Measurements from ENCODE around the gene ODF2. TPM values are rescaled to one million over a fixed set of nuclear protein-coding genes. Genes with fewer than 3 reads are reported as not detected.
"Not testable (repeated sequence)": the region's sequence is repeated elsewhere in the genome, so short reads cannot be mapped to it uniquely, and the experiment has no call there.

ODF2 gene
- total RNA-seq, 1 donor from 2014 or later: 42.4 TPM

GRCh38 chr9:128416432-128417019 is 39.3 kb upstream of the ODF2 start:
- peak overlapping the region; percentile 97 for H3K27ac Mint-ChIP-seq
- TF ChIP-seq CTCF (IDR thresholded peaks at IDR 0.05; ENCODE audit: unreplicated experiment): no peak

GRCh38 chr9:128419061-128419925 is 36.5 kb upstream of the ODF2 start:
- Mint-ChIP-seq H3K27ac (peak overlapping the region; percentile 90), H3K4me3 (peak overlapping the region; percentile 72), H3K36me3 (peaks cover 5% of the 10 kb centered on the region), H3K4me1 (peaks cover 36% of the 10 kb centered on the region), H3K9me3 (no peaks in the 10 kb centered on the region), H3K27me3 (ENCODE audit: low read depth) (peaks cover 6% of the 10 kb centered on the region)
- no peak for TF ChIP-seq CTCF (IDR thresholded peaks at IDR 0.05; ENCODE audit: unreplicated experiment)
- peak; percentile 45 to 53 for DNase-seq (ENCODE audit: low spot score in 2 of 2, unreplicated experiment in 2 of 2)

More at GRCh38 chr9:128416432-128417019, 39.3 kb upstream of the ODF2 start:
- H3K4me1 Mint-ChIP-seq: peaks cover 36% of the 10 kb centered on the region
- H3K9me3 Mint-ChIP-seq: no peaks in the 10 kb centered on the region
- H3K27me3 Mint-ChIP-seq (ENCODE audit: low read depth): peaks cover 8% of the 10 kb centered on the region
- H3K4me3 Mint-ChIP-seq: peak overlapping the region; percentile 41
- H3K36me3 Mint-ChIP-seq: no peaks in the 10 kb centered on the region
- no peak for DNase-seq (ENCODE audit: low spot score in 2 of 2, unreplicated experiment in 2 of 2)

DNA sequence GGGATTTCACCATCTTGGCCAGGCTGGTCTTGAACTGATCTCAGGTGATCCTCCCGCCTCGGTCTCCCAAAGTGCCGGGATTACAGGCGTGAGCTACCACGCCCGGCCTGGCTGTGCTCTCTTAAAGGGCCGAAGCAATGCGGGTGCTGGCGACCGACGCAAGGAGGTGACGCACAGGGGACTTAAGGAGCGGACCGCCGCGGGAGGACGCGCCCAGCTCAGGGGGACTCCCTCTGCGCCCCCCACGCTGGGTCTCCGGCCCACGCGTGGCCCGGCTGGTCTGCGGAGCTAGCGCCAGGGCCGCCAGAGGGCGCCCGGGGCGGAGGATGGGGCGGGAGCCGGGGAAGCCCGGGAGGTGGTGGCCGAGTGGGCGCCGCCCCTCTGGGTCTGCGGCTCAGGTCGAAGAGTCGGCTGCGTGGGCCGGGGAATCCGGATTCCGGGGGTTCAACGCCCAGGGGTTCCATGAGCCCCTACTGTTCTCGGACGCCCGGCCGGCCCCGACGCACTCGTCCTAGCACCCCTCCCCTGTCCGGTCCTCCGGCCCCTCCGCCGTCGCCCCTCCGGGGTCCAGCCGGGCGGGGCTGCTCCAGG is 35.7 kb upstream of the ODF2 start:
- Mint-ChIP-seq H3K27ac (peak overlapping the region; percentile 90), H3K27me3 (ENCODE audit: low read depth) (peaks cover 2% of the 10 kb centered on the region), H3K4me1 (peaks cover 30% of the 10 kb centered on the region), H3K36me3 (peaks cover 8% of the 10 kb centered on the region), H3K9me3 (no peaks in the 10 kb centered on the region), H3K4me3 (peak overlapping the region; percentile 72)
- peak; percentile 70 to 79 for DNase-seq (ENCODE audit: low spot score in 2 of 2, unreplicated experiment in 2 of 2)
- no peak for TF ChIP-seq CTCF (IDR thresholded peaks at IDR 0.05; ENCODE audit: unreplicated experiment)

GRCh38 chr9:128420651-128421481 is 34.9 kb upstream of the ODF2 start, which contains the start of gene CERCAM:
TSS of gene CERCAM (plus strand) at chr9:128420857. CDS start at chr9:128420878, 21 bp downstream.
- no peak for TF ChIP-seq CTCF (IDR thresholded peaks at IDR 0.05; ENCODE audit: unreplicated experiment)
- Mint-ChIP-seq H3K36me3 (peaks cover 8% of the 10 kb centered on the region), H3K4me3 (peak within 1 kb of the TSS; percentile 80), H3K4me1 (peaks cover 25% of the 10 kb centered on the region), H3K9me3 (no peaks in the 10 kb centered on the region), H3K27me3 (ENCODE audit: low read depth) (no peaks in the 10 kb centered on the region), H3K27ac (peak within 1 kb of the TSS; percentile 90)
- peak; percentile 67 to 80 for DNase-seq (ENCODE audit: low spot score in 2 of 2, unreplicated experiment in 2 of 2)

DNA sequence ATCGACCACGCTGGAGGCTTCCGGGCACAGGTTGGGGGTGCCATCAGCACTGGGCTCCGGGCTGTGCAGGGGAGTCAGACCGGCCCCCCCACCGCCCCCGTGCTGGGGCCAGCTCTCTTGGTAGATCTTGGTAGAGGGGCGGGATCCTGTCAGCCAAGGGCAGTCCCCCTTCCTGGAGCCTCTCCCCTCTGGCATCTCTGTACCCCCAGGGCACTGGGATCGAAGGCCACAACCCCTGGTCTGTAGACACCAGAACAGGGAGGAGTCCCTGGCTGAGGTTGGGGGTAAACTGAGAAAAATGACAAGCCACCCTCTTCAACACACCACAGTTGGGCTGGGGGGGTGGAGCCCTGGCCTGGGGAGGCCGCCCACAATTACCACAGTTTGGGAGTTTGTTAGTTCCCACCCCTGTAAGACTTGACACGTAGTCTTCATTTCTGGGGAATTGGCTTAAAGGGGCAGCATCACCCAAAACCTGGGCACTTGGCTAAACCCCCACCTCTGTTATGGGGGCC is 34.3 kb upstream of the ODF2 start:
- Mint-ChIP-seq H3K27ac (no peak overlapping the region), H3K36me3 (peaks cover 10% of the 10 kb centered on the region), H3K9me3 (no peaks in the 10 kb centered on the region), H3K27me3 (ENCODE audit: low read depth) (no peaks in the 10 kb centered on the region), H3K4me3 (peak overlapping the region; percentile 80), H3K4me1 (peaks cover 18% of the 10 kb centered on the region)
- no peak for DNase-seq (ENCODE audit: low spot score in 2 of 2, unreplicated experiment in 2 of 2)
- no peak for TF ChIP-seq CTCF (IDR thresholded peaks at IDR 0.05; ENCODE audit: unreplicated experiment)

DNA sequence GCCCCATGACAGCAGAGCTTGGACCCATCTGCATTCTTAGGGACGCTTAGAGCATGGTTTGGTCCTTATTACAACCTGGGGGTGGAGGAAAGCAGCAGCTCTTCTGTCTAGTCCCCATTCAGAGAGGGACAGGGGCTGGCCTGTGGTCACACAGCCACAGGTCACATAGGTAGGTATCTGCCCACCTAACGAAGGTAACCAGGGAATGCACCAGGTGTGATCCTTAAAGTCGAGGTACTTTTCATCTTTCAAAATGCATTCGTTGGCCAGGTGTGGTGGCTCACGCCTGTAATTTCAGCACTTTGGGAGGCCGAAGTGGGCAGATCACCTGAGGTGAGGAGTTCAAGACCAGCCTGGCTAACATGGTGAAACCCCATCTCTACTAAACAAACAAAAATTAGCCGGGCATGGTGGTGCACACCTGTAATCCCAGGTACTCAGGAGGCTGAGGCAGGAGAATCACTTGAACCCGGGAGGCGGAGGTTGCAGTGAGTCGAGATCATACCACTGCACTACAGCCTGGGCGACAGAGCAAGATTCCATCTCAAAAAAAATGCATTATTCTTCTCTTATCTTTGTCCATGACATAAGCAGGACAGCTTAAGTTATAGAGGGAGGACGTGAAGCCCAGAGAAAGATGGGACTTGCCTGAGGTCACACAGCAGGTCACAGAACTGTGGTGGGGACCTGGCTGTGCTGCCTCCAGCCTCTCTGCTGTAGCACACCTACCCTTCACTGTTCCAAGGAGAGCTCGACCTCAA is 33.6 kb upstream of the ODF2 start:
- not testable (repeated sequence) for H3K27me3 Mint-ChIP-seq (ENCODE audit: low read depth)

More for the DNA sequence above, 33.6 kb upstream of the ODF2 start:
- H3K9me3 Mint-ChIP-seq; H3K27ac Mint-ChIP-seq; DNase-seq (ENCODE audit: low spot score in 2 of 2, unreplicated experiment in 2 of 2): not testable (repeated sequence)
- Mint-ChIP-seq H3K4me1 (peaks cover 16% of the 10 kb centered on the region), H3K36me3 (peaks cover 13% of the 10 kb centered on the region), H3K4me3 (peak overlapping the region; percentile 80)

All from mesothelial cell of epicardium (in vitro differentiated cells).